ENCODE measurements around the gene NR1I3.
"Not testable (repeated sequence)": the region's sequence is repeated elsewhere in the genome, so short reads cannot be mapped to it uniquely, and the experiment has no call there.

NR1I3 gene

GRCh38 chr1:161238039-161238473 is at the start of gene NR1I3:
NR1I3 (minus strand) TSS chr1:161238203; CDS start chr1:161236565, 1,638 bp downstream.
- no peak for FAIRE-seq

- FAIRE-seq, result no peak
These were observed 49.6 kb upstream of the NR1I3 start for GRCh38 chr1:161287482-161288054.

- no peak for FAIRE-seq
These were observed 47.5 kb upstream of the NR1I3 start for GRCh38 chr1:161285521-161285920.

GRCh38 chr1:161285113-161285512 is 47.1 kb upstream of the NR1I3 start:
- no peak for FAIRE-seq

GRCh38 chr1:161282991-161283390 is 45.0 kb upstream of the NR1I3 start:
- no peak for FAIRE-seq

DNA sequence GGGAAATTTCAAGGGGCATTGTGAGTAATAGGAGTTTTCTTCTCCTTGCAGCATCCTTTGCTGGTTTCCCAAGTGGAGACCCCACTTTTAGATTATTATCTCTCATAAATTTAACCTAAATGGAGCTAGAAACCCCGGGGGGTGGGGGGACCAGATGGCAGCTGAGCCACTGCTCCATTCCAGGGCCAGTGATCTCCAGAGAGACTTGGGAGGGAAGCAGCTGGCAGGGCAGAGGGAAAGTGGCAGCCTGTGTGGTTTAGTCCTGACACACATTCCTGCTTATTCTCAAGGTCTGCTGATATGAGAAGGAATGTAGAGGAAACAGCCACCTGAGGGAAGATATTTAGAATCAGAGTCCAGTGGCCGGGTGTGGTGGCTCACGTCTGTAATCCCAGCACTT is 36.9 kb upstream of the NR1I3 start:
- FAIRE-seq, result no peak

DNA sequence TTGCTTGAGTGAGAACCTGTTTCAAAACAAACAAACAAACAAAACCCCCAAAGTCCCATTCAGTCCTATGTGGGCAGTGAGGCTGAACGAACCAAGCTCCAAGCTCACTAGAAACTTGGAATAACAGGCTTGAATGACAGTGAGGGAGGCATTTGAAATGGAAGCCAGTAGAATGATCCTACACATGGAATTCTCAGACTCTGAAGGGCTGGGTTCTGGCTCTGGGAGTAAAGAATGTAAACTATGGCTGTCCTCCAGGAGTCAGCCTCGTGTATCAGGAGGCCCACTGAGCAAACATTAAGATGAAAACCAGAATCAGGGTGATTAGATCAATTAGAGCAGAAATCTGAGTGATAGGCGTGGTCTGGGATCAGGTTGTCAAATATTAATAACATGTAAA is 35.4 kb upstream of the NR1I3 start:
- FAIRE-seq, result no peak

GRCh38 chr1:161267321-161267720 is 29.3 kb upstream of the NR1I3 start:
- no peak for FAIRE-seq

GRCh38 chr1:161266836-161267235 is 28.8 kb upstream of the NR1I3 start:
- no peak for FAIRE-seq

DNA sequence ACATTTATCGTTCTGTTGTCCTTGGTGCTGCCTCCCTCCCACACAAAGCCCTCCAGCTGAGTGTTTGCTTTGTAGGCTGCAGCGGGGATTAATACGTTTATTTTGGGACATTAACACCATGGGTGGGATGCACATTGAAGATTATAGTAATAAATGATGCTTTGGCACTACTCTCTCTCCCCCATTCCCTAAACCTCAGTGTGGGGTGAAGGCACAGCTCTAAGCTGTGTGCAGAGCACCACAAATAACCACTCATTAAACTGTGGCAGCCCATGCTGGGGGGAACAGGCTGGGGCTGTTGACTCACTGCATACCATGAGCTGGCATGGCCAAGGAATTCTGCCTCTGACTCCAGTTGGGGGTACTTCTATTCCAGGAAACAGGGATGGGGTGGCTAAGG is 28.2 kb upstream of the NR1I3 start:
- no peak for FAIRE-seq

GRCh38 chr1:161265305-161265704 is 27.3 kb upstream of the NR1I3 start:
- FAIRE-seq, result no peak

GRCh38 chr1:161261261-161262235 is 23.5 kb upstream of the NR1I3 start:
- FAIRE-seq, result no peak

- no peak for FAIRE-seq
These were observed 22.6 kb upstream of the NR1I3 start for GRCh38 chr1:161260376-161261260.

DNA sequence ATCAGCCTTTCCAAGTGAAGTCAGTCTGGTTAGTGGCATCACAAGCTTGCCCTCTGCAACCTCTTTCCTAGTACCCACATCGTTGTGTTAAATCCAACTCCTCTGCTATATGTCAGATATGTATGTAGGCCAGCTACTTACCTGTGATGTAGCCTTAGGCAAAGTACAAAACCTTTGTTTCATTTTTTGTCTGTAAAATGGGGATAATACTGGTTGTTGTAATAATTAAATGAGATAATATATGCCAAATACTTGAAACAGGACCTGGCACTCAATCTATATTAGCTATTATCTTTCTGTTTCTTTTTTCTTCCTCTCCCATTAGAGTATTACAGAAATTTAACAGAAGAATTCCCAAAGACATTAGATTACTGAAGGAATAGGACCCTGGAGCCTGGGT is 21.8 kb upstream of the NR1I3 start:
- no peak for FAIRE-seq

DNA sequence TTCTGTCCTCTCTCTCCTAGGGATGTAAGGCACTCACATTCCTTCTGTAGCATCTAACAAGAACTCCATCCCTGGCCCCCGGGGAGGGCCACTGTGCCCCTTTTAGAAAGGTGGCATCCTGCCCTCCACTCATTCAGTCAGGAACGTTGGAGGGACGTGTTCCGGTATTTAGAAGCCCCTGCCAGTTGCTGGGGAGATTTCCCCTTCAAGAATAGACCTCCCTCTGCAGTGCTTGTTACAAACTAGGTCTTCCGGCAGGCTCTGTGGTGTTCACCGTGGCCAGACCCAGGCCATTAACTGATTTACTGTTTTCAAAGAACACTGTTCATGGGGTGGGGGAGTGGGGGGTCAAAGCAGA is 21.3 kb upstream of the NR1I3 start:
- no peak for FAIRE-seq

DNA sequence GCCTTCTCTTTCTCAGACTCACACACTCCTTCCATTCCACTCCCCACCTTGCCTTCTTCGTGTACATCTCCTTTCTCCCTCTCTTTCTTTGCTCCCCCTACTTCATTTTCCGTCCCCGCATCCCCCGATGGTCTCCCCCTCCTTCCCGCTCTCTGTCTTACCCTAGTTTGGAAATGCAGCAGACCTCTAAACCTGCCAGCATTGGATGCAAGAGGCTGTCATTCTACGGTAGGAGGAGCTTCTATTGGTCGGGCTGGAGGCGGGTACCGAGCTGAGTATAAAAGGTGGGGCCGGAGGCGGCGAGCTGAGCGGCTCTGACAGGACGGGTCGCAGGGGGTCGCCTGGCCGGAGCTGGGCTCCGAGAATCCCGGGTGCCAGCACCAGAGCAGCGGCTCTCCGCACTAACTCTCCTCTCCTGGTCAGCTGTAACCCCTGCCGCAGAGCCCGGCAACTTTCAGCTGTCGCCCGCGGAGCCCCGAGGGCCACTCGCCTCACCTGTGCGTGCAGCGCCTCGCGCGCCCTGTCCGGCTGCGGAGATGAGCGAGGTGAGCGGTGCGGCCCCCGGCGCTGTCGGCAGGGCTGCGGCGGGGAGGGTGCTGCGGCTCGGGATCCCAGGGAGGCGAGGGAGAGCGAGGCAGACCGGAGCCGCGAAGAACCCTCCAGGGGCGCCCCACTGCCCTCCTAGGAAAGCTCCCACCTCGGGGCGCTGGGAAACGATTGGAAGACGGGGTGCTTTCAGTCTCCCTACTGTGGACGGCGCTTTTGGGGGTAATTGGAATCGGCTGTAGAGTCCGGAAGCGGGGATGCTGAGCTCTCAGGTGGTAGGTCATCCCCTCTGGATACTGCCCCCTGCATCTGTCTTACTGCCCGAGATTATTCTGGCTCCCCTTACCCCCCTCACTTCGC is 20.7 kb upstream of the NR1I3 start, which contains the start of gene PCP4L1:
PCP4L1 (plus strand) TSS at position 307 of the 906 bp plus-strand sequence; CDS start at position 537, 230 bp downstream.
- FAIRE-seq, result no peak

DNA sequence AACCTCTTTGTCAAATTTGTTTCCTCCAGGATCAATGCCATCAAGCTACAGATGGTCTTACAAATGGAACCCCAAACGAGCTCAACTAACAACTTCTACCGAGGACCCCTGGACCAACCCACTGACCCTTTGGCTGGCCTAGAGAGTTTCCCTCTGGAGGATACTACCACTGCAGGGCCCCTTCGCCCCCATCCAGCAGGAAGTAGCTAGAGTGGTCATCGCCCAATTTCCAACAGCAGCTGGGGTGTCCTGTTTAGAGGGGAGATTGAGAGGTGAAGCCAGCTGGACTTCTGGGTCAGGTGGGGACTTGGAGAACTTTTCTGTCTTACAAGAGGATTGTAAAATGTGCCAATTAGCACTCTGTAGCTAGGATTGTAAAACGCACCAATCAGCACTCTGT is 19.1 kb upstream of the NR1I3 start:
- FAIRE-seq, result not testable (repeated sequence)

GRCh38 chr1:161255955-161256520 is 18.0 kb upstream of the NR1I3 start:
- not testable (repeated sequence) for FAIRE-seq

DNA sequence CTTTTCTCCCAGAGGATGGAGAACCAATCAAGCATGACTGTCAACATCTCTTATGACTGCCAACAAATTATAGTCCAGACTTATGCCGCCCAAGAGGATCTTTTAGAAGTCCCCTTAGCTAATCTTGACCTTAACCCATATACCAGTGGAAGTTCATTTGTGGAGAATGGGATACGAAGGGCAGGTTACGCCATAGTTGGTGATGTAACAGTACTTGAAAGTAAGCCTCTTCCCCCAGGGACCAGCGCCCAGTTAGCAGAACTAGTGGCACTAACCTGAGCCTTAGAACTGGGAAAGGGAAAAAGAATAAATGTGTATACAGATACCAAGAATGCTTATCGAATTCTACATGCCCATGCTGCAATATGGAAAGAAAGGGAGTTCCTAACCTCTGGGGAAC is 17.3 kb upstream of the NR1I3 start:
- not testable (repeated sequence) for FAIRE-seq

DNA sequence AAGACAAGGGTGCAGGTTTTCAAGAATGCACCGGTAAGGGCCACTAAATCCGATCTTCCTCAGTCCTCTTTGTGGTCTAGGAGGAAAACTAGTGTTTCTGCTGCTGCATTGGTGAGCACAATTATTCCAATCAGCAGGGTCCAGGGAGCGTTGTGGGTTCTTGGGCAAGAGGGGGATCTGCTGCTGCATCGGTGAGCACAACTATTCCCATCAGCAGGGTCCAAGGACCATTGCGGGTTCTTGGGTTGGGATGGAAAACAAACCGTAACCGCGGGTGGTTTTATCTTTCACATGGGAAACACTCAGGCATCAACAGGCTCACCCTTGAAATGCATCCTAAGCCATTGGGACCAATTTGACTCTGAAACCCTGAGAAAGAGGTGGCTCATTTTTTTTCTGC is 13.6 kb upstream of the NR1I3 start:
- FAIRE-seq, result no peak

DNA sequence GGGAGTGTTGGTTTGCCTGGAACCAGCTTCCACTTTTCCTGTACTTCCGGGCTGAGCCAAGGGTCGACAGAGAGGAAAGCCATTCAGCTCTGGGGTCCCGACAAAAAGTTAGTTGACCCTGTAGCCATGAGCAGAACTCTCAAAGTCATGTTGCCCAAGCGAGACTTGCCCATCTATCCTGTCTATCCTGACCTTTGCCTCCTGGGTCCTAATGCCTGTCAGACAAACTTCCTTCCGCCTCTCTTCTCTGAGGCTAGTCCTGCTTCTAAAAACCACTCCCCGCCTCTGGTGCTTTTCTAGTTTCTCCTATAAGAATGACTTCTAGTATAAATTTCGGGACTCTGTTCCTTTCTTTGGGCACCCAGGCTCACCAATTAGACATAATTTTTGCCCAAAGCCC is 12.8 kb upstream of the NR1I3 start:
- no peak for FAIRE-seq

DNA sequence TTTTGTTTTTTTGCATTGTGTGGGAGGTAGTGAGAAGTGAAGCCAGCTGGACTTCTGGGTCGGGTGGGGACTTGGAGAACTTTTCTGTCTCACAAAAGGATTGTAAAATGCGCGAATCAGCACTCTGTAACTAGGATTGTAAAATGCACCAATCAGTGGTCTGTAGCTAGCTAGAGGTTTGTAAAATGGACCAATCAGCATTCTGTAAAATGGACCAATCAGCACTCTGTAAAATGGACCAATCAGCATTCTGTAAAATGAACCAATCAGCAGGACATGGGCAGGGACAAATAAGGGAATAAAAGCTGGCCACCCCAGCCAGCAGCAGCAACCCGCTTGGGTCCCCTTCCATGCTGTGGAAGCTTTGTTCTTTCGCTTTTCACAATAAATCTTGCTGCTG is 12.1 kb upstream of the NR1I3 start:
- not testable (repeated sequence) for FAIRE-seq
